ENCODE data around the gene TMEM154. TPM values are rescaled to one million over a fixed set of nuclear protein-coding genes. Genes with fewer than 3 reads are reported as not detected.
A peak's percentile ranks its signal among the peaks of the same experiment; 100 is the strongest.

The TMEM154 gene
- polyA plus RNA-seq, 1 donor (not counting 4 experiments of a cell fraction or from before 2014, with no cell fraction given), result 106 TPM

DNA sequence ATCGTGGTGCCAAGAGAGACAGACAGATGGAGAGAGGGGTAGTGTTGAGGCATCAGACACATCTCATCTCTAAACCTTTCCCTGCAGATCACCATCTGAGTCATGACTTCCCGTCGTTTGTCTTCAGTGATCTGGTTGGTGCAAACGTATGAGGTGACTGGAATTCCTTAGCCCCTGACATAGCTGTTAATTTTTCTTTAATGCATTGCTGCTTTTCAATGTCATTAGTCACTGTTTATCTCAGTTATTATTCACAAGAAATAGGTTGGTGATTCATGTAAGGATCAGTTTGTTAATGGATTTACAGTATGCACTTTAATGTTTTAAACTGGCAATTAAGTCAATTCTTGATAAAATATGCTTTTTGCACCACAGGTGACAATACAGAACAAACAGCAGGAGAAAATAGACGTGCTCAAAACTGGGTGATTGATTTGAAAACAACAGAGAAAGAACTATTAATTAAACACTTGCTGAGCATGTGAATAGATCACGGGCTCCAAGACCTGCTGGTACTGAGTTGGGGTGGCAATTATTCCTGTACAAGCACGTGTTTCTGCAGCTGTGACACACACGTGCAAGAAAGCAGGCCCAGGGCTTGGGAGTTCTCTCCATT, 1.3 kb upstream of the TMEM154 start:
- Histone ChIP-seq H3K4me3 (ENCODE audit: control insufficient read depth in 2 of 3, extremely low read depth in 1 of 3, insufficient read depth in 2 of 3, low read depth in 1 of 3, low read length in 3 of 3) (peak overlapping the region in 1 of 3 experiments; percentile 91), H3K9me3 (ENCODE audit: control insufficient read depth, low read depth, low read length) (no peaks in the 10 kb centered on the region), H3K79me2 (ENCODE audit: control insufficient read depth, insufficient read depth, low read length) (peaks cover 33% of the 10 kb centered on the region), H4K20me1 (ENCODE audit: control insufficient read depth, extremely low read depth, insufficient read depth, low read length) (peaks cover 3% of the 10 kb centered on the region), H3K27me3 (ENCODE audit: control insufficient read depth, extremely low read depth, insufficient read depth, low read length) (no peaks in the 10 kb centered on the region), H3K9ac (ENCODE audit: control insufficient read depth, extremely low read depth, insufficient read depth, low read length) (peak overlapping the region; percentile 97), H3K4me1 (ENCODE audit: control insufficient read depth, extremely low read depth, insufficient read depth, low read length) (peaks cover 57% of the 10 kb centered on the region), H3K4me2 (ENCODE audit: control insufficient read depth, extremely low read depth, insufficient read depth, low read depth, low read length) (peak overlapping the region; percentile 90), H3K27ac (ENCODE audit: control insufficient read depth, insufficient read depth, low read length) (peak overlapping the region; percentile 97), H3K36me3 (ENCODE audit: control insufficient read depth in 2 of 2, extremely low read depth in 1 of 2, insufficient read depth in 2 of 2, low read length in 2 of 2) (no peaks in the 10 kb centered on the region), H2AFZ (ENCODE audit: control insufficient read depth, low read length) (no peak overlapping the region), H3K9me1 (ENCODE audit: control insufficient read depth, extremely low read depth, insufficient read depth, low read length) (no peaks in the 10 kb centered on the region)
- TF ChIP-seq CTCF (optimal IDR thresholded peaks at IDR 0.05 in 1 of 3, IDR thresholded peaks at IDR 0.05 in 1 of 3, conservative IDR thresholded peaks at IDR 0.05 in 1 of 3; ENCODE audit: extremely low read depth in 1 of 3, insufficient read depth in 2 of 3, low read length in 3 of 3) (no peak), EZH2 (IDR thresholded peaks at IDR 0.05; ENCODE audit: low read length) (no peak)
- dilution Hi-C loops (cut with MboI; ENCODE audit: extremely low pct_ligation_motif_present, low sequenced_read_pairs), result no loop called here
- DNase-seq (ENCODE audit: low read depth, low spot score), result peak; percentile 95
- peak; percentile 100 for FAIRE-seq

DNA sequence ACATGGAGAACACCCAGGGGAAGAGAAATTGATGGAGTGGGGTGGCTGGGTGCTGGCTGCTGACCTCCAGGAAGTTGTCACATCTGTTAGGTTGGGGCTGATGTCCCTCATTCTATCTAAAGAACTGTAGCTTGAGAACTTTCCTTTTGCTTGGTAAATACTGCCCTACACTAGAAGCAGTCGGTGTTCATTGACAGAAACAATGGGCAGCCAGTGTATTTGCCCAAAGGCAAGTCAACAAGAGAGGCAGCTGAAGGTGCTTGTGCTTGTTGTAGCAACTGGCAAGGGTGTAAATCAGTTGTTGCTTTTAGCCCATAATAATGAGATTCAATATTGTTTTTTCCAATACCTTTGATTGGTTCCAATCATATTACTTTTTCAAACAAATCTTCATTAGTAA, 956 bp downstream of the TMEM154 start:
- H3K4me3 ChIP-seq (ENCODE audit: control insufficient read depth in 2 of 3, extremely low read depth in 1 of 3, insufficient read depth in 2 of 3, low read depth in 1 of 3, low read length in 3 of 3), result peak overlapping the region; percentile 79 to 91 (median 90)
- peaks cover 3% of the 10 kb centered on the region for H4K20me1 ChIP-seq (ENCODE audit: control insufficient read depth, extremely low read depth, insufficient read depth, low read length)
- dilution Hi-C loops (cut with MboI; ENCODE audit: extremely low pct_ligation_motif_present, low sequenced_read_pairs), result no loop called here
- FAIRE-seq (peak; percentile 20), DNase-seq (ENCODE audit: low read depth, low spot score) (no peak)
- H3K27me3 ChIP-seq (ENCODE audit: control insufficient read depth, extremely low read depth, insufficient read depth, low read length), result no peaks in the 10 kb centered on the region
- peaks cover 0 to 4% of the 10 kb centered on the region in 2 experiments for H3K36me3 ChIP-seq (ENCODE audit: control insufficient read depth in 2 of 2, extremely low read depth in 1 of 2, insufficient read depth in 2 of 2, low read length in 2 of 2)
- peaks cover 72% of the 10 kb centered on the region for H3K4me1 ChIP-seq (ENCODE audit: control insufficient read depth, extremely low read depth, insufficient read depth, low read length)
- H3K79me2 ChIP-seq (ENCODE audit: control insufficient read depth, insufficient read depth, low read length), result peaks cover 49% of the 10 kb centered on the region
- TF ChIP-seq CTCF (optimal IDR thresholded peaks at IDR 0.05 in 1 of 3, IDR thresholded peaks at IDR 0.05 in 1 of 3, conservative IDR thresholded peaks at IDR 0.05 in 1 of 3; ENCODE audit: extremely low read depth in 1 of 3, insufficient read depth in 2 of 3, low read length in 3 of 3) (no peak), EZH2 (IDR thresholded peaks at IDR 0.05; ENCODE audit: low read length) (no peak)
- H3K9me1 ChIP-seq (ENCODE audit: control insufficient read depth, extremely low read depth, insufficient read depth, low read length), result no peaks in the 10 kb centered on the region
- H3K9me3 ChIP-seq (ENCODE audit: control insufficient read depth, low read depth, low read length), result no peaks in the 10 kb centered on the region
- peak overlapping the region; percentile 90 for H3K4me2 ChIP-seq (ENCODE audit: control insufficient read depth, extremely low read depth, insufficient read depth, low read depth, low read length)
- peak overlapping the region; percentile 97 for H3K27ac ChIP-seq (ENCODE audit: control insufficient read depth, insufficient read depth, low read length)
- no peak overlapping the region for H2AFZ ChIP-seq (ENCODE audit: control insufficient read depth, low read length)
- H3K9ac ChIP-seq (ENCODE audit: control insufficient read depth, extremely low read depth, insufficient read depth, low read length), result peak overlapping the region; percentile 97
